Adipose tissue (tissue), 3 donors: Measurements from ENCODE around the gene PSMC4. TPM values are rescaled to one million over a fixed set of nuclear protein-coding genes. Genes with fewer than 3 reads are reported as not detected.

Experiments used
- H3K27ac ChIP-seq: one replicate; pipeline ENCODE4 v1.5.1; 2013; ENCODE audit warnings: low read depth, low read length
- WGBS, 3 donors: extraction: QIAGEN DNeasy Blood & Tissue Kit; methylation state at CpG; one replicate each; pipeline ENCODE4 v1.1.7; 2013; 5-methylcytosine and 5-hydroxymethylcytosine counted together
- polyA plus RNA-seq, 3 donors: library from polyadenylated mRNA; stranded (reverse); fragments of 200-250 nt; gene quantifications; one replicate each; pipeline ENCODE4 v1.2.3, GENCODE V29; 2013
- donor health status: healthy with polysubstance abuse.
- donor health status: Bipolar disorder and iron deficiency.
- donor health status: healthy.

Gene PSMC4
- polyA plus RNA-seq, 3 donors = 25.5 to 66.2 (median 51.3) TPM

DNA sequence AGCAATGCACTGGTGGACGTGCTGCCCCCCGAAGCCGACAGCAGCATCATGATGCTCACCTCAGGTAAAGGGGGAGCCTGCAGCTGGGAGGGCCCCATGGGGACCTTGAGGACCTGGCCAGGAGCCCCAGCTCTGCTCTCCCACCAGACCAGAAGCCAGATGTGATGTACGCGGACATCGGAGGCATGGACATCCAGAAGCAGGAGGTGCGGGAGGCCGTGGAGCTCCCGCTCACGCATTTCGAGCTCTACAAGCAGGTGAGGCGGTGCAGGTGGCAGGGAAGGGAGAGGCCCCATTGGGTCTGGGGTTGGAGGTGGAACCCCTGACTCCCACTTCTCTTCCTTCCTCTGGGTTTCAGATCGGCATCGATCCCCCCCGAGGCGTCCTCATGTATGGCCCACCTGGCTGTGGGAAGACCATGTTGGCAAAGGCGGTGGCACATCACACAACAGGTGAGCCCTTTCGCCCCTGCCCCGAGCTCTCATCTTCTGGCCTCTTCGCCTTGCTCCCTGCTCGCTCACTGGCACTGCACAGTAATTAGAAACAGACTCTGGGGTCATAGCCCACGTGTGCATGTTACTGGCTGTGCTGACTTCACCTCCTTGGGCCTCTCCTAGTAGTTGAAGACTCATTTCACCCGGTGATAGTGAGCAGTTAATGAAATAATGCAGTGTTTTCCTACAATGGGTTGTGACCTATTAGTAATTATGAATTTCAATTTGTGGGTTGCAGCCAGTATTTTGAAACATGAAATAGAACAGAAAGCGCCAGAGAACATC is 3.6 kb downstream of the PSMC4 start:
- no peak overlapping the region for H3K27ac ChIP-seq
- WGBS, 3 donors = 91 to 96% (median 95%) methylated on average over 22 to 24 of the region's 24 CpGs

DNA sequence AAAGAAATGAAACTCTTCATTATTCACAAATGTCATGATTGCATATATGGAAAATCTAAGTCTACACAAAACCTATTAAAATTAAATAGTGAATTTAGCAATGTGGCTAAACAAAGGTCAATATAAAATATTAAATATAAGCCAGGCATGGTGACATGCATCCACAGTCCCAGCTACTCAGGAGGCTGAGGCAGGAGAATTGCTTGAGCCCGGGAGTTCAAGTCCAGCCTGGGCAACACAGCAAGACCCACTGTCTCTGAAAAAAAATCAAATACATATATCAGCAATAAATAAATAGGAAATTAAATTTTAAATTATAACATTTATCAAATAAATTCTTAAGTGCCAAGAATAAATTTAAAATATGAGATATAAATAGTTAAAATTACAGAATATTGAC is 11.9 kb downstream of the PSMC4 start:
- no peak overlapping the region for H3K27ac ChIP-seq
- WGBS, 3 donors = 98 to 100% (median 100%) methylated on average over 1 of the region's 1 CpG

DNA sequence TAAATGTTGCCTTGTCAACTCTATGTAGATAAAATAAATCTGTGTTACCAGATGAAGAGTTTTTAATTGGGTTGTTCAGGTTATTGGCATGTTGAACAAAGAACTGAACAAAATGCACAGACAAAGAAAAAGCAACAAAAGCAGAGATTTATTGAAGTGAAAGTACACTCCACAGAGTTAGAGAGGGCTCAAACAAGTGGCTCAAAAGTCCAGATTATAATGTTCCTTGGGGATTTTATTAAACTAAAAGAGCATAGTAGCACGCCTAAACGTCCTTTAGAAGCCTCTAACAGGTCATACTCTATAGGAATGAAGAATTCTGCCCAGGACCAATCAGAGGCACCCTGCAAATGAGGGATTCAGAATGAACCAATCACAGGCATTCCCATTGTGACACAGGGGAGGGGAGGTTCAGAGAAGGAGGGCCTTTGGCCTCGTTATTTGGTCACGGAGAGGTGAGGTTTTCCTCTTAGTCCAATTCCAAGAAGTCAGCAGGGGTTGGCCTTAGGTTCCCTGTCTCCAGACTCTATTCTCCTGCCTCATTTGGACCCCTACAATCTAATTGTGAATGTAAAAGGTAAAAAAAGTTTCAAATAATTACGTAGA is 12.8 kb downstream of the PSMC4 start:
- WGBS, 3 donors = 83 to 96% (median 94%) methylated on average over 5 of the region's 5 CpGs
- no peak overlapping the region for H3K27ac ChIP-seq

DNA sequence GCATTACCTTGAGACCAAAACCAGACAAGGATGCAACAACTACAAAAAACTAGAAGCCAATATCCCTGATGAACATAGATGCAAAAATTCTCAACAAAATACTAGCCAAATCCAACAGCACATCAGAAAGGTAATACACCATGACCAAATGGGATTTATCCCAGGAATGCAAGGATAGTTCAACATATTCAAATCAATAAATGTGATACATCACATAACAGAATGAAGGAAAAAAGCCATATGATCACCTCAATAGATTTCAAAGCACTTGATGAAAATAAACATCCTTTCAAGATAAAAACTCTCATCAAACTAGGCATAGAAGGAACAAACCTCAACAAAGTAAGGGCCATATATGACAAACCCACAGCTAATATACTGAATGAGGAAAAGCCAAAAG is 15.7 kb downstream of the PSMC4 start:
- H3K27ac ChIP-seq = no peak overlapping the region

DNA sequence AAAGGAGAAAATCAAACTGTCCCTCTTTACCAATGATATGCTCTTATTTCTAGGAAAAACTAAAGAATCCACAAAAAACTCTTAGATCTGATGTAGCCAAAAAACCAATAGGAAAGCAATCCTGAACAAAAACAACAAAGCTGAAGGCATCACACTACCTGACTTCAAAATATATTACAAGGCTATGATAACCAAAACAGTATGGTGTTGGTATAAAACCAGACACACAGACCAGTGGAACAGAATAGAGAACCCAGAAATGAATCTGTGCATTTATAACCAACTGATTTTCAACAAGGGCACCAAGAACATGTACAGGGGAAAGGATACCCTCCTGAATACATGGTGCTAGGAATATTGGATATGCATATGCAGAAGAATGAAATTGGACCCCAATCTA is 16.2 kb downstream of the PSMC4 start:
- H3K27ac ChIP-seq = no peak overlapping the region

DNA sequence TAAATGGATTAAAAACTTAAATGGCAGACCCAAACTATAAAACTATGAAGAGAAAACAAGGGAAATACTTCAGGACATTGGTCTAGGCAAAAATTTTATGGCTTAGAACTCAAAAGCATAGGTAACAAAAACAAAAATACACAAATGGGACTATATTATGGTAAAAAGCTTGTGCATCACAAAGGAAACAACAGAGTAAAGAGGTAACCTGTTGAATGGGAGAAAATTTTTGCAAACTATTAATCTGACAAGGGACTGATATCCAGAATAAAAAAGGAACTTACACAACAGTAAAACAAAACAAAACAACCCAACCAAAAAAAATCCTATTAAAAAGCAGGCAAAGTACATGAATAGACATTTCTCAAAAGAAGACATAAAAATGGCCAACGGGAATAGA is 16.6 kb downstream of the PSMC4 start:
- 93 to 95% (median 94%) methylated on average over 1 of the region's 1 CpG for WGBS, 3 donors
- no peak overlapping the region for H3K27ac ChIP-seq

DNA sequence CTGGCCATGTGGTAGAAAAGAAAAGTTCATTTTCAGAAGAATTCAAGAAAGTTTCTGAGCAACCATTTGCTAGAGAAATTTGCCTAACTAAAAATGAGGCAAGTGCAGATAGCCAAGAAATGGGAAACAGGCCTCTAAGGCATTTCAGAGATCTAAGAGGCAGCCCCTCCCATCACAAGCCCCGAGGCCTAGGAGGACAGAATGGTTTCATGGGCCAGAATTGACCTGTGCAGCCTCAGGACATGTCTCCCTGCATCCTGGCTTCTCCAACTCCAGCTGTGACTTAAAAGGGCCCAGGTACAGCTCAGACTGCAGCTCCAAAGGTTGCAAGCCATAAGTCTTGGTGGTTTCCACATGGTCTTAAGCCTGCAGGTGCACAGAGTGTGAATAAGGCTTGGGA is 22.6 kb downstream of the PSMC4 start:
- 90 to 100% (median 100%) methylated on average over 1 of the region's 1 CpG for WGBS, 3 donors
- no peak overlapping the region for H3K27ac ChIP-seq

DNA sequence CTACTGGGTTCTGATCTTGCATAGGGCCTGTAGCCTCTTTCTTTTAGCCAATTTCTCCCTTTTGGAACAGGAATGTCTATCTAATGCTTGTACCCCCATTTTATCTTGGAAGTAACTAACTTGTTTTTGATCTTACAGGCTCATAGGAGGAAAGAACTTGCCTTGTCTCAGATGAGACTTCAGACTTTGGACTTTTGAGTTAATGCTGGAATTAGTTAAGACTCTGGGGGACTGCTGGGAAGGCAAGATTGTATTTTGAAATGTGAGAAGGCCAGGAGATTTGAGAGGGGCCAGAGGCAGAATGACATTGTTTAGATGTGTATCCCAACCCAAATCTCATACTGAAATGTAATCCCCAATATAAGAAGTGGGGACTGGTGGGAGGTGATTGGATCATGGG is 23.4 kb downstream of the PSMC4 start:
- no peak overlapping the region for H3K27ac ChIP-seq

DNA sequence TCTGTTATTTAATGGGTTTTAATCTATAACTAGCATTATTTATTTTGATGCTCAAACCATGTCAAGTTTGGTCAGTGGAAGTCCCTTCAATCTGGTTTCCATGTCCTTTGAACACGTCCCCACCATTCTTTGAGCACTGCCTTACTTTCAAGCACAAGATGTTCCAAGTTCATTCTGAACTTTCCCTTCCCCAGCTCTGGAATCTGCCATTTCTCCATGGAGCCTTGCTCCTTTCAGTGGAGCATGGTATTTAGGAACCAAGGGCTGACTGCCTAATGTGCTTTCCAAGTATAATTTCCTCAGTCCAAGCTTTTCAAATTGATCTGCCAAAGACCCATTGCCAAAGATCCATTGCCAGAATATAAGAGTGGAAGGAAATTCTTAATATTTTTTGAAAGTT is 24.8 kb downstream of the PSMC4 start:
- 70 to 81% (median 77%) methylated on average over 1 of the region's 1 CpG for WGBS, 3 donors
- H3K27ac ChIP-seq = no peak overlapping the region

DNA sequence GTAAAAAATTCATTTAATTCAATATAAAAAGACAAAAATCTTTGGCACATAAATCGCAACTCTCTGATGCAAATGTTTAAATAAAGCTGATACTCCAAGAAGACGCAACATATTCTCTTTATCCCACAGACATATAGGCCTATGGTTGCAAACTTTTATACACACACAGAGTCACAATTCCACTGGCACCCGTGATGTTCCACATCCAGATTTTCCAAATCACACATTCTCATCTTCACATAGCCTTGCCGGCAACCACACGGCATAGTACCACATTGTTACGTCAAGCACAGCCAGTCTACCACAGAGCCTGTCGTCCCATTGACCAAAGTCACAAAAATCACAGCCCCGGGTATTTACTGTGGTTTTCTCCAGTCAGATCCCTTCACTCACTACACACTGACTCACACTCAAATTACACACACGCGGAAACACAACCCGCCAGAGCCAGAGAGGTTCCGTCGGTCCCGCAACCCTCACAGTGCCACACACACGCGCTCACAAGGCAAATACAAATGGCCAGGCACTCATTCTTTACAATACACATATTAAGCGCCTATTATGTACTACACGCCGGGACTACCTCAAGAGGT is 25.3 kb downstream of the PSMC4 start:
- H3K27ac ChIP-seq = peak overlapping the region; percentile 29
- 9 to 10% (median 9%) methylated on average over 19 of the region's 19 CpGs for WGBS, 3 donors

DNA sequence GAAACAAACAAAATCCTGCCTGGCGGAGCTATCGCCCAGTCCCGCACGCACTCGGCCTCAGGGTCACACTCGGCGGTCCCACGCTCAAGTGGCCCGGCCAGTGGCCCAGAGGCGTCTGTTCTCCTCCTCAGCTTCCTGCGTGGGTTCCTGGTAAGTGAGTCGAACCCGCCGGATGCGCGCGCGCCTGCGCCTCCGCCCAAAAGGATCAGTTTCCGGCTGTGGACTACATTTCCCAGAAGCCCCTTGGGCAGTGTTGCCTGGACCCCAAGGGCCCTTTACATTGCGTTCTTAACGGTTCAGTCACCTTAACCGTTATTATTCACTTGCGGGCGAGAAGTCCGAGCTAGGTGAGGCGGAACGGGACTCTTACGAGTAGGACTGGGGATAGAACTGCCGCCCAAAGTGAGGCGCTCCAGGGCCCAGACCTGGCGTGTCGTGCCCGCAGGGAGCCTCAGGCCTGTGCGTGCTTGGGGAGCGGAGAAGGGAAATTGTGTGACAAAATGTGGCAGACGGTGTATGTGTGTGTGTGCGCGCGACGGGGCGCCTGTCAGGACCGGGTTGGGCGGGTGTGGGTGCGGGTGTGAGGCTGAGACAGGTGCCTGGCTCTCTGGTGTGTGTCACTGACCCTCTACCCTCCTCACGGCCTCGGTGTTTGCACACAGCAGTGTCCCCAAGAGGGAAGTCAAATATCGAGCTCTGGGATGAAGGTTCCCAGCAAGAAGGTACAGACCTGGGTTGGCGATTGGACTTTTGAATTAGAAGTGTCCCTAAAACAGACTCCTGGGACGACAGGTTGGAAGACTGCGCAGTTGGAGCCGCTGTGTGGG is 26.1 kb downstream of the PSMC4 start, which contains the start of gene ZNF546:
Gene ZNF546 (plus strand): TSS at position 250 of the 827 bp plus-strand sequence. CDS start 1,267 bp downstream, outside the sequence.
- peak within 1 kb of the TSS; percentile 29 for H3K27ac ChIP-seq
- 3 to 5% (median 5%) methylated on average over 53 of the region's 53 CpGs for WGBS, 3 donors

DNA sequence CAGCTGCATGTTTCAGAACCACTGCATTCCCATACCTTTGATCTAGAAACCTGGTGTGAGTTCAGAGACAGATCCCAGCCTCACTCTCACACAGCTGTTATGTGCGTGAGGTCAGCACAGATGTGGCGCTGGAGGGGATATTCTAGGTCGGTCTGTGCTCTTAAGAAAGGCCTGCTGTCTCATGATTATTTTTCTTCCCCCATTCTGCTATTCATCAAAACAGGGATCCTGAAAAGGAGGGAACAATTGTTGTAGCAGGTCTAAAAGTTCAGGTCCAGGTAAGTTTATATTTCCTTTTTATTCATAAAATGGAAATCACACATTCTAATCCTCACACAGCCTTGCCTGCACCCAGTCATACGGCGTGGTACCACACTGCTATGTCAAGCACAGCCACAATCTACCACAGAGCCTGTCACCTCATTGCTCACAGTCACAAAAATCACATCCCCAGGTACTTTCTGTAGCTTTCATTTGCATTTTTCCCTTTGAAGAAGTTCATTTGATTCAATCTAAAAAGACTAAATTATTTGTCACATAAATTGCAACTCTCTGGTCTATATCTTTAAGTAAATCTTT is 26.8 kb downstream of the PSMC4 start:
- no peak overlapping the region for H3K27ac ChIP-seq
- whole genome bisulfite sequencing, 3 donors = 65 to 74% (median 65%) methylated on average over 5 of the region's 5 CpGs

DNA sequence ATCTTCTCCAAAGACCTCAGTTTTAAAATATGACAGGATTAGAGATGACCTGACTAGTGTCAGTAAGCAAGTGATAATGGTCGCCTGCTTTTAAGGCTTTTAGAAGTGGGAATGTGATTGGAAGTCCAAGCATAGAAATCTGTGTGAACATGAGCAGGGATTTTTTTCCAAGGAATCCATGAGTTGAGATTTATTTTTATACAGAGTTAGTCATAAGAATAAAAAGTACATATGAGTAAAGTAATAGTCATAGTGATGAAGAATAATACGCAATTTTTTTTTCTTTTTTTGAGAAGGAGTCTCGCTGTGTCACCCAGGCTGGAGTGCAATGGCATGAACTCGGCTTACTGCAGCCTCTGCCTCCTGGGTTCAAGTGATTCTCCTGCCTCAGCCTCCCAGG is 27.5 kb downstream of the PSMC4 start:
- WGBS, 3 donors = 93 to 98% (median 96%) methylated on average over 4 of the region's 4 CpGs
- H3K27ac ChIP-seq = no peak overlapping the region

DNA sequence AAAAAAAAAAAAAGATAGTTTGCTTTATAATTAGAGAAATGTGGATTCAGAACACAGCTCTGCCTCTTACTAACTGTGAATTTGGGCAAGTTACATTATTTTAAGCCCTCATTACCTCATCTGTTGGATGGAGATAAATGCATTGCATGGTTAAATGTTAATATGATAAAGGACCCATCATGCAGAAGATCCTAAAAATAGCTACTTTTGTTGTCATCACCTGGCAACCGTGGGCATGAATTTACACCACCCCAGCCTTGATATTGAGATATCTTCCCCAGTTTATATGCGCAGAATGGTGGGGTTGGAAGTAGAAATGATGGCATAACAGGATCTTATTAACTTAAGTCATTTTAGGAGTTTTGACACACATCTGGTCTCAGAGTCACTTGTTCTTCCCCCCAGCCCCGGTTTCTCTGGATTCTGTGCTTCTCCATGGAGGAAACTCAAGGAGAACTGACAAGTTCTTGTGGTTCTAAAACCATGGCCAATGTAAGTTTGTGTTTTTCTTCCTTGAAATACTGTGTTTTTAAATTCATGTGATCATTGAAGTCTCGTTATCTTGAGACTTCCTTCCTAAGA is 34.8 kb downstream of the PSMC4 start:
- H3K27ac ChIP-seq = no peak overlapping the region
- 86 to 91% (median 87%) methylated on average over 4 of the region's 4 CpGs for WGBS, 3 donors

DNA sequence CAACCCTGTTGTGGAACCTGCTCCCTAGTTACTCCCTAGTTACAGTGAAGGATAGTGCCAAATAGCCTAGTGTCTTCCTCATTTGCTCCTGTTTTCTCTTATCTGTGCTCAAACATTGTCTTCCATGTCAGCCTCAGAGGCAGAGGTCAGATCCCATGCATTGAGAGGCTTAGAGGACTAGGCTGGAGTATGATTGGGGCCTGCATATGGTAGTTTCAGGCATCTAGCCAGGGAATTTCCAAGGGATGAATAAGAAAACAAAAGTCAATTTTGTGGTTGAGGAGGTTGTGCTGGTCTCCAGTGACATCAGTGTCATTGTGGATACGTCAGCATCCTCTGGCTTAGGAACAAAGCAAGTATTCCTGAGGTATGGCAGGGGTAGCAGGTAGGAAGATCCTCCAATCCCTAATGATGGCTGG is 35.3 kb downstream of the PSMC4 start:
- H3K27ac ChIP-seq = no peak overlapping the region
- WGBS, 3 donors = 69 to 90% (median 71%) methylated on average over 1 of the region's 1 CpG

DNA sequence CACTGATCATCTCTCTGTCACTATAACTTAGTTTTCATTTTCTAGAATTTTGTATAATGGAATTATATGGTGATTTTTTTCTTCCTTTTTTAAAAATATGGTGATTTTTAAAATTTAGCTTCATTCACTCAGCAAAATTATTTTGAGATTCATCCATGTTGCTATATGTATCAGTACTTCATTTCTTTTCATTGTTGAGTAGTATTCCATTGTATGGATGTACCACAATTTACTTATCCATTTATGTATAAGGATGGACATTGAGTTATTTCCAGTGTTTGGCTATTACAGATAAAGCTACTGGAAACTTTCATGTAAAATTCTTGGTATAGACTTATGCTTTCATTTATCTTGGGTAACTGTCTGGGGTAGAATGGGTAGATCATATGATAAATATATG is 38.7 kb downstream of the PSMC4 start:
- no peak overlapping the region for H3K27ac ChIP-seq

DNA sequence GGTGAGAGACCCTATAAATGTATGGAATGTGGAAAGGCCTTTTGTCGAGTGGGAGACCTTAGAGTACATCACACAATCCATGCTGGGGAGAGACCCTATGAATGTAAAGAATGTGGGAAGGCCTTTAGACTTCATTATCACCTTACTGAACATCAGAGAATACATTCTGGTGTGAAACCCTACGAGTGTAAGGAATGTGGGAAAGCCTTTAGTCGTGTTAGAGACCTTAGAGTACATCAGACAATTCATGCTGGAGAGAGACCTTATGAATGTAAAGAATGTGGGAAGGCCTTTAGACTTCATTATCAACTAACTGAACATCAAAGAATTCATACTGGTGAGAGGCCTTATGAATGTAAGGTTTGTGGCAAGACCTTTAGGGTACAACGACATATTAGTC is 43.0 kb downstream of the PSMC4 start:
- 94 to 97% (median 94%) methylated on average over 4 of the region's 4 CpGs for whole genome bisulfite sequencing, 3 donors
- H3K27ac ChIP-seq = no peak overlapping the region

DNA sequence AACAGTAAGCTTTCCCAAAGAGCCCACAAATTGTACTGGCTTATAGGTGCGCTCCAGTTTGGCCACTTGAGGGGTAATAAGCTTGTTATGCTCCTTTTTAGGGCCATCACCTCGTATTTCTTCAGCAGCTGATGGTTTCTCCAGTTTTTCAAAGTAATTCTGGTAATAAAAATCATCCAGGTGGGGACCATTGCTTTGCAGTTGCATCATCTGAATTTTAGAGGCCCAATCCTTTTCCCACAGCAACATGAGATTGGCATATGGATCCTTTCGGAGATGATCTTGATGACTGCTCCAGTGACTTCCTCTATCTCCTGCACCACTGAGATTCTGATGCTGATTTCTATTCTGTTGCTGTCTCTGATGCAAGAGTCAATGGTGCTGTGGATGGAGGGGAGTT is 53.0 kb downstream of the PSMC4 start:
- 84 to 94% (median 89%) methylated on average over 3 of the region's 3 CpGs for WGBS, 3 donors
- no peak overlapping the region for H3K27ac ChIP-seq
